ENCODE results near the gene SH3D21.

SH3D21 gene

DNA sequence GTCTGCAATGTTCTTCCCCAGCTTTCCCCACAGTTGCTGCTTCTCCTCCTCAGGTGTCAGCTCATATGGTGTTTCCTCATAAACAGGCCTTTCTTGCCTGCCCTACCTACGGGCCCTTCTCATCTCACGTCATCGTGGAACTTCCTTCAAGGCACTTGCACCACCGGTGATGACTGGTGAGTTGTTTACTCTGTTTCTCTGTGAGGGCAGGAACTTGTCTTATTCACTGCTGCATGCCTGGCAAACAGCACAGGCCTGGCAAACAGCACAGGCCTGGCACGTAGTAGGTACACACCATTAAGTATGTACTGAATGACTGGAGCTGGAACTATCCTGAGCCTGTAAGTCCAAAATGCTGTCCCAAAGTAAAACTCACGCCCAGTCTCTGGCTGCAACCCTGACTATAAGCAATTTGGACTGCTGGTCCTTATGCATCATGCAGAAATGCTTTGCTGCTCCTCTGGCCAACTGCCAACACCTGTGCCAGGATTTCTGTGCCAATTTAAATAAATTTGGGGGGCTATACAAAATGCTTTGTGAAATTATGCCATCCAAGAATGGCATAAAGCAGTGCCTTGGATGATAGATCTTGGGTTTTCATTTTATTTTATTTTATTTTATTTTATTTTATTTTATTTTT, 53.9 kb downstream of the SH3D21 start:
- Histone ChIP-seq H2AFZ (ENCODE audit: low read length) (no peak overlapping the region), H3K9me3 (replicated peaks; ENCODE audit: insufficient read depth, low read length) (no peaks in the 10 kb centered on the region), H3K27ac (ENCODE audit: low read length) (no peak overlapping the region), H3K79me2 (ENCODE audit: low read length) (0 out of 2 replicates have a peak, but pooled peaks cover 14% of the 10 kb centered on the region), H3F3A (ENCODE audit: insufficient read depth, low read length) (no peaks in the 10 kb centered on the region), H3K4me3 (ENCODE audit: low read length) (no peak overlapping the region), H3K4me2 (ENCODE audit: low read depth, low read length) (no peak overlapping the region), H3K4me1 (ENCODE audit: low read length) (no peaks in the 10 kb centered on the region), H3K9me2 (replicated peaks; ENCODE audit: insufficient read depth, low read length) (no peaks in the 10 kb centered on the region), H3K9ac (ENCODE audit: low read length) (no peak overlapping the region), H4K20me1 (ENCODE audit: insufficient read depth, low read length) (no peaks in the 10 kb centered on the region), H3K27me3 (replicated peaks; ENCODE audit: insufficient read depth, low read length) (no peaks in the 10 kb centered on the region), H3K36me3 (replicated peaks; ENCODE audit: insufficient read depth, low read length) (peaks cover 2% of the 10 kb centered on the region; the same call in 1 of the 2 replicates)
- TF ChIP-seq EZH2phosphoT487 (IDR thresholded peaks at IDR 0.05; ENCODE audit: low read length) = no peak
- no peak for TF ChIP-seq EZH2 (optimal IDR thresholded peaks at IDR 0.05; ENCODE audit: low read depth, low read length)
- TF ChIP-seq, protein P1, sequence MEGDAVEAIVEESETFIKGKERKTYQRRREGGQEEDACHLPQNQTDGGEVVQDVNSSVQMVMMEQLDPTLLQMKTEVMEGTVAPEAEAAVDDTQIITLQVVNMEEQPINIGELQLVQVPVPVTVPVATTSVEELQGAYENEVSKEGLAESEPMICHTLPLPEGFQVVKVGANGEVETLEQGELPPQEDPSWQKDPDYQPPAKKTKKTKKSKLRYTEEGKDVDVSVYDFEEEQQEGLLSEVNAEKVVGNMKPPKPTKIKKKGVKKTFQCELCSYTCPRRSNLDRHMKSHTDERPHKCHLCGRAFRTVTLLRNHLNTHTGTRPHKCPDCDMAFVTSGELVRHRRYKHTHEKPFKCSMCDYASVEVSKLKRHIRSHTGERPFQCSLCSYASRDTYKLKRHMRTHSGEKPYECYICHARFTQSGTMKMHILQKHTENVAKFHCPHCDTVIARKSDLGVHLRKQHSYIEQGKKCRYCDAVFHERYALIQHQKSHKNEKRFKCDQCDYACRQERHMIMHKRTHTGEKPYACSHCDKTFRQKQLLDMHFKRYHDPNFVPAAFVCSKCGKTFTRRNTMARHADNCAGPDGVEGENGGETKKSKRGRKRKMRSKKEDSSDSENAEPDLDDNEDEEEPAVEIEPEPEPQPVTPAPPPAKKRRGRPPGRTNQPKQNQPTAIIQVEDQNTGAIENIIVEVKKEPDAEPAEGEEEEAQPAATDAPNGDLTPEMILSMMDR (IDR thresholded peaks at IDR 0.05; ENCODE audit: low read length) = no peak
- no peak for DNase-seq

DNA sequence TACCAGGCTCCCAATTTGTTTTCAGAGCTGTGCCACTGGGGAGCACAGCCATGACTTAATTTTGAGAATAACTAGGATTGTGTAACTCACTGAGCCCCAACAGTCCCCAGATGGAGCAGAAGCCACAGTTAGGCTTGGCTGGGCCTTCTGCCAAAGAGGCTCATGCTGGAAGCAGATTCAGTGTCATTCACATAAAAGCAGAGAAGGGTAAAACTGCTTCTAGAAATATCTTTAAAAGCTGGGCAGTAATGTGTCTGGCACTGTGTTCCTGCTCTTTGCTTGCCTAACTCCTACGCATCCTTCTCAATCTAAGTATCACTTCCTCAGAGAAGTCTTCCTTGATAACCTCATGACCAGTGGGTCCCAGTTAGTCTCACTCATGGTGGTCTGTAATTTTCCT, 59.2 kb downstream of the SH3D21 start:
- Histone ChIP-seq H4K20me1 (ENCODE audit: insufficient read depth, low read length) (no peaks in the 10 kb centered on the region), H3K9me2 (replicated peaks; ENCODE audit: insufficient read depth, low read length) (no peaks in the 10 kb centered on the region), H3K4me3 (ENCODE audit: low read length) (no peak overlapping the region), H3K4me1 (ENCODE audit: low read length) (peaks cover 7% of the 10 kb centered on the region; the same call in 1 of the 2 replicates), H3K27ac (ENCODE audit: low read length) (no peak overlapping the region), H3K36me3 (replicated peaks; ENCODE audit: insufficient read depth, low read length) (no peaks in the 10 kb centered on the region; the same call in 1 of the 2 replicates), H3K27me3 (replicated peaks; ENCODE audit: insufficient read depth, low read length) (no peaks in the 10 kb centered on the region), H2AFZ (ENCODE audit: low read length) (no peak overlapping the region), H3K4me2 (ENCODE audit: low read depth, low read length) (no peak overlapping the region), H3K9ac (ENCODE audit: low read length) (no peak overlapping the region), H3K9me3 (replicated peaks; ENCODE audit: insufficient read depth, low read length) (no peaks in the 10 kb centered on the region), H3F3A (ENCODE audit: insufficient read depth, low read length) (no peaks in the 10 kb centered on the region; the same call in 1 of the 2 replicates), H3K79me2 (ENCODE audit: low read length) (peaks cover 51% of the 10 kb centered on the region)
- TF ChIP-seq, protein P1 (IDR thresholded peaks at IDR 0.05; ENCODE audit: low read length) = no peak
- no peak for TF ChIP-seq EZH2phosphoT487 (IDR thresholded peaks at IDR 0.05; ENCODE audit: low read length)
- no peak for TF ChIP-seq EZH2 (optimal IDR thresholded peaks at IDR 0.05; ENCODE audit: low read depth, low read length)
- DNase-seq = no peak

GRCh38 chr1:36366091-36366661, 60.0 kb downstream of the SH3D21 start:
- no peak overlapping the region for H3K4me3 ChIP-seq (ENCODE audit: low read length)
- H3K9me2 ChIP-seq (replicated peaks; ENCODE audit: insufficient read depth, low read length) = no peaks in the 10 kb centered on the region
- peaks cover 51% of the 10 kb centered on the region for H3K79me2 ChIP-seq (ENCODE audit: low read length)
- no peak overlapping the region for H3K27ac ChIP-seq (ENCODE audit: low read length)
- no peaks in the 10 kb centered on the region; the same call in 1 of the 2 replicates for H3F3A ChIP-seq (ENCODE audit: insufficient read depth, low read length)
- H3K9me3 ChIP-seq (replicated peaks; ENCODE audit: insufficient read depth, low read length) = no peaks in the 10 kb centered on the region
- H3K4me1 ChIP-seq (ENCODE audit: low read length) = peaks cover 7% of the 10 kb centered on the region; the same call in 1 of the 2 replicates
- no peaks in the 10 kb centered on the region for H3K27me3 ChIP-seq (replicated peaks; ENCODE audit: insufficient read depth, low read length)
- H3K4me2 ChIP-seq (ENCODE audit: low read depth, low read length) = no peak overlapping the region
- no peak for DNase-seq
- no peak overlapping the region for H3K9ac ChIP-seq (ENCODE audit: low read length)
- no peak overlapping the region for H2AFZ ChIP-seq (ENCODE audit: low read length)
- H3K36me3 ChIP-seq (replicated peaks; ENCODE audit: insufficient read depth, low read length) = no peaks in the 10 kb centered on the region; the same call in 1 of the 2 replicates
- TF ChIP-seq EZH2 (optimal IDR thresholded peaks at IDR 0.05; ENCODE audit: low read depth, low read length) (no peak), EZH2phosphoT487 (IDR thresholded peaks at IDR 0.05; ENCODE audit: low read length) (no peak)
- TF ChIP-seq, protein P1 (IDR thresholded peaks at IDR 0.05; ENCODE audit: low read length) = no peak
- no peaks in the 10 kb centered on the region for H4K20me1 ChIP-seq (ENCODE audit: insufficient read depth, low read length)
